Endothelial cell of umbilical vein (primary cell): ENCODE data around the gene PPP1R12A. TPM values are rescaled to one million over a fixed set of nuclear protein-coding genes. Genes with fewer than 3 reads are reported as not detected.

Experiments
- BruUV-seq: library from RNA; stranded (reverse); fragments of 400-500 nt; replicated peaks from 2 replicates; lab custom pipeline; 2021; lab: Mats Ljungman, UMichigan
- CTCF ChIA-PET: fragments of 300-600, 350-600 bp; sonication (Branson Sonifier 250); formaldehyde crosslinking; loops from one replicate; lab custom pipeline; 2021; ENCODE audit warnings: antibody characterized with exemption, inconsistent platforms; lab: Charles Lee
- POLR2A ChIA-PET: fragments of 300-600, 350-600 bp; sonication (Branson Sonifier 250); formaldehyde crosslinking; loops from one replicate; lab custom pipeline; 2021; ENCODE audit warnings: antibody characterized with exemption, inconsistent platforms; lab: Charles Lee
- DNase-seq: peaks from one replicate; pipeline ENCODE4 v3.0.0-alpha.2; 2011; ENCODE audit warnings: low read depth, low spot score
- FAIRE-seq: peaks from 2 replicates; lab custom pipeline; 2011; peaks lifted over from hg19 to GRCh38; lab: Jason Lieb, UNC
- H2AFZ ChIP-seq: 2 replicates; pipeline ENCODE4 v1.6.0; 2012; ENCODE audit warnings: low read depth, low read length, control low read depth, inconsistent platforms
- H3K27ac ChIP-seq: 2 replicates; pipeline ENCODE4 v1.5.1; 2011; ENCODE audit warnings: low read depth, mild to moderate bottlenecking, control low read depth, low read length, moderate library complexity; ENCODE audit not compliant: insufficient read depth
- H3K27me3 ChIP-seq, 2 experiments: 2 replicates each; pipeline versions ENCODE4 v1.6.0 to v1.6.1; 2011; ENCODE audit warnings: low read length in 2 of 2, mixed read lengths in 1 of 2; ENCODE audit not compliant: control insufficient read depth in 2 of 2, insufficient read depth in 2 of 2
- H3K36me3 ChIP-seq, 2 experiments: 2 replicates in 1 of 2; 3 replicates in 1 of 2; pipeline ENCODE4 v1.5.1; 2011; ENCODE audit warnings: low read length in 2 of 2, mild to moderate bottlenecking in 1 of 2, moderate library complexity in 1 of 2; ENCODE audit not compliant: control insufficient read depth in 2 of 2, insufficient read depth in 2 of 2; ENCODE audit errors: extremely low read depth in 1 of 2
- H3K4me1 ChIP-seq: 3 replicates; pipeline ENCODE4 v1.5.1; 2011; ENCODE audit warnings: mild to moderate bottlenecking, low read length; ENCODE audit not compliant: control insufficient read depth, insufficient read depth; ENCODE audit errors: extremely low read depth
- H3K4me2 ChIP-seq: 2 replicates; pipeline ENCODE4 v1.6.1; 2011; ENCODE audit warnings: low read length, control low read depth, mixed read lengths; ENCODE audit not compliant: insufficient read depth
- H3K4me3 ChIP-seq, 3 experiments: fragments of 200-600 bp in 1 of 3; sonication (generic), shearing (Covaris generic) in 1 of 3; replicated peaks in 1 of 3; 2 replicates each; pipeline ENCODE4 v1.5.1; 2011 to 2016; ENCODE audit warnings: control low read depth in 3 of 3, low read length in 3 of 3, mild to moderate bottlenecking in 2 of 3, inconsistent platforms in 1 of 3, low read depth in 1 of 3, moderate library complexity in 1 of 3; ENCODE audit not compliant: insufficient read depth in 1 of 3
- H3K79me2 ChIP-seq: 2 replicates; pipeline ENCODE4 v1.6.0; 2012; ENCODE audit warnings: low read length, inconsistent platforms; ENCODE audit not compliant: control insufficient read depth, insufficient read depth
- H3K9ac ChIP-seq: replicated peaks from 2 replicates; pipeline ENCODE3; 2011; ENCODE audit warnings: low read length, control low read depth; ENCODE audit not compliant: insufficient read depth; ENCODE audit errors: extremely low read depth
- H3K9me1 ChIP-seq: replicated peaks from 3 replicates; pipeline ENCODE4 v1.6.0; 2011; ENCODE audit warnings: mild to moderate bottlenecking, low read length; ENCODE audit not compliant: control insufficient read depth, insufficient read depth; ENCODE audit errors: extremely low read depth
- H3K9me3 ChIP-seq: replicated peaks from 2 replicates; pipeline ENCODE4 v1.5.1; 2012; ENCODE audit warnings: low read length, inconsistent platforms; ENCODE audit not compliant: control insufficient read depth, insufficient read depth
- H4K20me1 ChIP-seq: replicated peaks from 2 replicates; pipeline ENCODE3; 2011; ENCODE audit warnings: mild to moderate bottlenecking, low read length; ENCODE audit not compliant: control insufficient read depth, insufficient read depth; ENCODE audit errors: extremely low read depth
- EZH2 ChIP-seq: IDR thresholded peaks from 2 replicates; pipeline ENCODE4 v1.6.1; 2012; ENCODE audit warnings: borderline replicate concordance, low read depth, mild to moderate bottlenecking, moderate library complexity, low read length, inconsistent platforms; ENCODE audit not compliant: severe bottlenecking
- FOS ChIP-seq: IDR thresholded peaks from 2 replicates; pipeline ENCODE4 v1.6.1; 2011; ENCODE audit warnings: mild to moderate bottlenecking, low read length, moderate library complexity, borderline replicate concordance; ENCODE audit not compliant: insufficient read depth
- GATA2 ChIP-seq: IDR thresholded peaks from 2 replicates; pipeline ENCODE4 v1.7.0; 2011; ENCODE audit warnings: low read depth, mild to moderate bottlenecking, moderate library complexity, mixed read lengths, low read length; ENCODE audit not compliant: insufficient read length, insufficient read depth
- JUN ChIP-seq: IDR thresholded peaks from 2 replicates; pipeline ENCODE4 v1.6.1; 2011; ENCODE audit warnings: borderline replicate concordance, low read depth; ENCODE audit not compliant: insufficient read length, insufficient read depth
- MYC ChIP-seq: IDR thresholded peaks from one replicate; pipeline ENCODE4 v1.6.1; 2011; ENCODE audit warnings: mild to moderate bottlenecking, low read depth, low read length
- POLR2A ChIP-seq: IDR thresholded peaks from 2 replicates; pipeline ENCODE4 v1.6.1; 2012; ENCODE audit warnings: low read depth, mild to moderate bottlenecking, control low read depth, low read length
- POLR2AphosphoS5 ChIP-seq: IDR thresholded peaks from 2 replicates; pipeline ENCODE4 v1.6.1; 2012; ENCODE audit warnings: low read depth, mild to moderate bottlenecking, control low read depth, low read length, moderate library complexity; ENCODE audit not compliant: insufficient read depth
- dilution Hi-C: fragments of 300-500 bp; cut with MboI; formaldehyde crosslinking; loops from one replicate; pipeline ENCODE4 v1.15.0; 2019; ENCODE audit warnings: low sequenced_read_pairs; ENCODE audit not compliant: extremely low pct_ligation_motif_present
- intact Hi-C: fragments of 100-400 bp; cut with micrococcal nuclease; formaldehyde crosslinking; loops from one replicate; pipeline ENCODE4 v1.10.0; 2022
- polyA plus RNA-seq, 4 experiments: library from polyadenylated mRNA; depleted of rRNA in 3 of 4; stranded (reverse) in 3 of 4; unstranded in 1 of 4; fragments of >200 nt; gene quantifications; 2 replicates each; pipeline versions ENCODE4 v1.2.1 to v1.2.3, GENCODE V29; 2011 to 2012; ENCODE audit warnings: missing spikeins in 1 of 4
- total RNA-seq: library from RNA; stranded (reverse); gene quantifications from 2 replicates; pipeline ENCODE4 v1.2.3, GENCODE V29; 2021
- TF ChIP-seq, protein P1 (sequence below): IDR thresholded peaks from 2 replicates; pipeline ENCODE4 v1.6.1; 2011; ENCODE audit not compliant: insufficient read depth, insufficient read length
- TF ChIP-seq, protein P2 (sequence below), 2 donors: IDR thresholded peaks; 1 replicate in 1 of 2; 2 replicates in 1 of 2; pipeline ENCODE4 v1.5.1; 2011; ENCODE audit warnings: low read length in 2 of 2, mild to moderate bottlenecking in 2 of 2, moderate library complexity in 2 of 2, control low read depth in 1 of 2, inconsistent platforms in 1 of 2, low read depth in 1 of 2; ENCODE audit not compliant: insufficient read depth in 1 of 2; ENCODE audit errors: extremely low read depth in 1 of 2

PPP1R12A gene
- total and polyA plus RNA-seq, 2 donors (not counting 3 experiments of a cell fraction or from before 2014, with no cell fraction given), result 12.9 to 83.9 TPM

DNA sequence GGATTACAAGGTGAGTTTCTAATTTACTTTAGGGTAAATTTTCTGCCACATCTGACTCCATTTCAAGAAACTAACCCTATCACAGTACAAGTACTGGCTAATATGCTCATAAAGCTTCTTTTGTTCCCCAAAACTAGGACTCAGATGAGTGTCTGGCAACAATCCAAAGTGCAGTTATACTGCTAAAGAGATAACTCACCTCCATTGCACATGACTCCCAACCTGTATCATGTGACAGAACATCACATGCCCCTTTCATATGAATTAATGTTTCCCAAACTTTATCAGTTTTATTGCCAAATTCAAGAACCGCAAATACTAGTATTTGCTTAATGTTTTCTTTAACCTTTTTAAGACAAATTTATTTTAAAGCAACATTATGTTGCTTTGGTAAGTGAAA lies 3.9 kb upstream of the PPP1R12A start:
- no peak overlapping the region for H3K9ac ChIP-seq
- no peaks in the 10 kb centered on the region for H3K27me3 ChIP-seq
- no peaks in the 10 kb centered on the region for H3K9me3 ChIP-seq
- peaks cover 9% of the 10 kb centered on the region for H3K4me1 ChIP-seq
- dilution Hi-C loops, result no loop called here
- no peaks in the 10 kb centered on the region for H3K36me3 ChIP-seq
- TF ChIP-seq JUN (no peak), GATA2 (no peak), MYC (no peak), POLR2A (no peak), FOS (no peak), POLR2AphosphoS5 (no peak), EZH2 (no peak)
- TF ChIP-seq, protein P1, sequence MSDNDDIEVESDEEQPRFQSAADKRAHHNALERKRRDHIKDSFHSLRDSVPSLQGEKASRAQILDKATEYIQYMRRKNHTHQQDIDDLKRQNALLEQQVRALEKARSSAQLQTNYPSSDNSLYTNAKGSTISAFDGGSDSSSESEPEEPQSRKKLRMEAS, result no peak
- TF ChIP-seq, protein P2, sequence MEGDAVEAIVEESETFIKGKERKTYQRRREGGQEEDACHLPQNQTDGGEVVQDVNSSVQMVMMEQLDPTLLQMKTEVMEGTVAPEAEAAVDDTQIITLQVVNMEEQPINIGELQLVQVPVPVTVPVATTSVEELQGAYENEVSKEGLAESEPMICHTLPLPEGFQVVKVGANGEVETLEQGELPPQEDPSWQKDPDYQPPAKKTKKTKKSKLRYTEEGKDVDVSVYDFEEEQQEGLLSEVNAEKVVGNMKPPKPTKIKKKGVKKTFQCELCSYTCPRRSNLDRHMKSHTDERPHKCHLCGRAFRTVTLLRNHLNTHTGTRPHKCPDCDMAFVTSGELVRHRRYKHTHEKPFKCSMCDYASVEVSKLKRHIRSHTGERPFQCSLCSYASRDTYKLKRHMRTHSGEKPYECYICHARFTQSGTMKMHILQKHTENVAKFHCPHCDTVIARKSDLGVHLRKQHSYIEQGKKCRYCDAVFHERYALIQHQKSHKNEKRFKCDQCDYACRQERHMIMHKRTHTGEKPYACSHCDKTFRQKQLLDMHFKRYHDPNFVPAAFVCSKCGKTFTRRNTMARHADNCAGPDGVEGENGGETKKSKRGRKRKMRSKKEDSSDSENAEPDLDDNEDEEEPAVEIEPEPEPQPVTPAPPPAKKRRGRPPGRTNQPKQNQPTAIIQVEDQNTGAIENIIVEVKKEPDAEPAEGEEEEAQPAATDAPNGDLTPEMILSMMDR (IDR thresholded peaks at IDR 0.05; ENCODE audit: extremely low read depth in 1 of 2, insufficient read depth in 1 of 2, low read depth in 1 of 2, low read length in 2 of 2), result no peak
- no peaks in the 10 kb centered on the region for H3K9me1 ChIP-seq
- no peak for FAIRE-seq
- H3K4me2 ChIP-seq, result no peak overlapping the region
- DNase-seq, result no peak
- H4K20me1 ChIP-seq, result no peaks in the 10 kb centered on the region
- peaks cover 16% of the 10 kb centered on the region for H3K79me2 ChIP-seq
- H3K27ac ChIP-seq, result no peak overlapping the region
- H2AFZ ChIP-seq, result no peak overlapping the region
- no TSS peak for BruUV-seq
- ChIA-PET CTCF (no interaction called here), POLR2A (no interaction called here)
- no peak overlapping the region for H3K4me3 ChIP-seq
- intact Hi-C loops, result loop anchor here (10.0 kb wide), 1 partner anchor 416 kb away; no protein-coding TSS in a partner anchor
